Measurements from ENCODE around the gene FAM161B.
"Not testable (repeated sequence)": the region's sequence is repeated elsewhere in the genome, so short reads cannot be mapped to it uniquely, and the experiment has no call there.

Gene FAM161B

GRCh38 chr14:73944432-73945158 is 5.3 kb downstream of the FAM161B start:
- DNase-seq (ENCODE audit: low read depth, low spot score): no peak

- no peak for DNase-seq (ENCODE audit: low read depth, low spot score)
Measured at GRCh38 chr14:73943083-73943482, 6.8 kb downstream of the FAM161B start.

- DNase-seq (ENCODE audit: low read depth, low spot score): no peak
Measured at GRCh38 chr14:73942180-73942579, 7.7 kb downstream of the FAM161B start.

GRCh38 chr14:73937012-73937411 is 12.9 kb downstream of the FAM161B start:
- no peak for DNase-seq (ENCODE audit: low read depth, low spot score)

GRCh38 chr14:73936548-73936947 is 13.3 kb downstream of the FAM161B start:
- DNase-seq (ENCODE audit: low read depth, low spot score): no peak

DNA sequence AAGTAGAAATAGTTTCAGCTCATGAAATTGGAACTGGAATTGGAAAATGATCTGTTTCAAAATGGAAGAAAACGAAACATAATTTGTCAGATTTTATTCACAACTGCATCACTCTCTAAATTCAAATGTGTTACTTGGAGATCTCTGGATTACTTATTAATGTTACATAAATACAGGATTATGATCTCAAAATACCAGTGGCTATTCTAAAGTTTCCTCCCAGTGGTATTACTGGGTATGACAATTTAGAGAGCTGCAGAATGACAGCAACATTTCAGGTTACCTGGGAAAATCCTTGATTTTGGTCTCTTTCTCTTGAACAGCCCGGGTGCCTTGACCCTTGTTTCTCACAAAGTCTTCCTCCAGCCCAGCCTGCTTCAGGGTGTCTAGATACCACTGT is 14.2 kb downstream of the FAM161B start:
- no peak for DNase-seq (ENCODE audit: low read depth, low spot score)

DNA sequence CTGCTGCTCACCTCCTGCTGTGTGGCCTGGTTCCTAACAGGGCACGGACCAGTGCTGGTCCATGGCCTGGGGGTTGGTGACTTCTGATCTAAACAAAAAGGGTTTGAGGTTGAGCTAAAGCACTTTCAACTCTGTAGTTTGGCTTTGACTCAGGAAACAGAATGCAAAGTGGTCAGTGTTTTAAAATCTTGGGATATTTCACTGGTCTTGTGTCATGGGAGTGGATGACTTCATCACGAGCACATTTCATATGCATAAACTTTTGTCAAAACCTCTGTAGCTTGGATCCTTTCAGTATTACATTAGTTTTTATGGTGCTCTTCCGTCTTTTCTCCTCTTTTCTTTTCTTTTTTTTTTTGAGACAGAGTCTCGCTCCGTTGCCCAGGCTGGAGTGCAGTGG is 25.6 kb downstream of the FAM161B start:
- no peak for DNase-seq (ENCODE audit: low read depth, low spot score)

- DNase-seq (ENCODE audit: low read depth, low spot score): not testable (repeated sequence)
Measured at GRCh38 chr14:73919457-73919856, 30.4 kb downstream of the FAM161B start.

DNA sequence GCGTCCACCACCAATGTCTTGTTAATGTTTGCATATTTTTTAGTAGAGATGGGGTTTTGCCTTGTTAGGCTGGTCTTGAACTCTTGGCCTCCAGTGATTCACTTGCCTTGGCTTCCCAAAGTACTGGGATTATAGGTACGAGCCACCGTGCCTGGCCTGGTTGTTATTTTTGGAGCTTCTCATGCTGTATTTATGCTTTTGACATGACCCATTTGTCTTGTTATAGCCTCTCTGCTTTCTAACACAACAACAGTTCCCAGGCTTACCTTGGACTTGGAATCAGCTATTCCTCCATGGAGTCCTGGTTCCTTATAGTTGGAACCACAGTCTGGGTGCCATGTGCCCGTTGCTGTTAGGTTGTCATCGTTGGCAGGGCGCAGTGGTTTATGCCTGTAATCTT is 33.6 kb downstream of the FAM161B start:
- DNase-seq (ENCODE audit: low read depth, low spot score): no peak

DNA sequence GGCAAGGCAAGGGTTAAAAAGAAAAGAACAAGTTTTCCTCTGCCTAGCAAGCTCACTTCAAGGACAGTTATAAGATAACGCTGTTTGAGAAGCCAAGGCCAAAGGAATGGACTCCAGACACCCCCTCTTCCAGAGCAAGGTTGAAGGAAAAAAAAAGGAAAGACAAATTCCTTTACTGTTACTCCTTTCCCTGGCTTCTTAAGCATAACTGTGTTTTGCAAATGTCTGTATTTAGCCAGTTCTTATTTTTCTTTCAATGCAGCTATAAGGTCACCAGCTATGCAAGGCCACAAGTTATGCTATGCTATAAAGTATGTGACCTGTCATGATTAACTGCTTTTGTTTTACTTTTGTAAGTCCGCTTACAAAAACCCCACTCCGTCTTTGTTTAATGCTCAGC is 36.6 kb downstream of the FAM161B start:
- no peak for DNase-seq (ENCODE audit: low read depth, low spot score)

DNA sequence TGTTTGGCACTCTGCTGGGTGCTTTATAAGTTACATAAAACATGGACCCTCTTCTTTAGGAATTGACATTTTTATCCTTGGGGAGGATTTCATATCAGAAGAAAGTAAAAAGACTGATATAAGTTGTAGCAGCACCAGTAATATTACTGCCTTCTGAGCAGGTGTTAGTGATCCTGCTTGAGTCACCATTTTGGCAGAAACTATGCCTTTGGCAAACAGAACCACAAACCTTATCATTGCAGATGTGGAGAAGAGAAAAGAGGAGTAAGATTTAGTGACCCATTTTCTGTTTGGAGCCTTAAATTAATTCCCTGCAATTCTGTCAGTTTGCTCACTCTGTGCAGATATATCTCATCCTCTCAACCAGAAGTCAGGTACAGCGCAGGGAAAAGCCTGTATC is 40.2 kb downstream of the FAM161B start:
- no peak for DNase-seq (ENCODE audit: low read depth, low spot score)

DNA sequence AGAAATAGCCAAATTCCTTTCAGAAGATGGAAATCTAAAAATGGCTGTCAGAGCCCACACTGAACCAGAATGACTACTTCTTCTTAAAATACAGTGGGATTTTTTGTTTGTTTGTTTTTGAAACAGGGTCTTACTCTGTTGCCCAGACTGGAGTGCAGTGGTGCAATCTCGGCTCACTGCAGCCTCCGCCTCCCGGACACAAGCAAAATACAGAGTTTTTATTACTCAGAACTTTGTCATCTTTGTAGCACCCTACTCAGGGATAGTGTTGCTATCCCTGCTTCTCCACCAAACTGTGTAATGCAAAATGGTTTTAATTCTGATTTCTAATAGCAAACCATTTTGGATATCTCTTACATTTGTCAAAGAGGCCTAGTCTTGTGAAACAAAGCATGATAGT is 46.9 kb downstream of the FAM161B start:
- DNase-seq (ENCODE audit: low read depth, low spot score): no peak

- DNase-seq (ENCODE audit: low read depth, low spot score): no peak
Measured at GRCh38 chr14:73896521-73896920, 53.4 kb downstream of the FAM161B start.

DNA sequence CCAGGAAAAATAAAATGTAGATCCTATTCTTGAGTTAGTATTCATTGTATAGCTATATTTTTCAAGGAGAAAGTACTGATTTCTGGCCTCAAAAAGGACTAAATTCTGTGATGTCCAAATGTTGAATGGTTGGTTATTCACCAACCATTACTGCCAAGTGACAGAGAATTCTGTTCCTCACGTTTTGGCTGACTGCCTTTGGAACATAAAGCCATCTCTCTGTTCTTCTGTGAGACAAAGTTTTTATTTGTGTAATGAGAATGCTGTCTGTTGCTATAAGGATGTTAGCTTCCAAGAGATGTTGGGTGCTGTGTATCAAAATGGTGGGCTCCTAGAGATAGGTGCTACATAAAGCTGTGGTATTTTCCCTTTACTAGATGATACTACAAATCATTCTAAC is 54.0 kb downstream of the FAM161B start:
- no peak for DNase-seq (ENCODE audit: low read depth, low spot score)

DNA sequence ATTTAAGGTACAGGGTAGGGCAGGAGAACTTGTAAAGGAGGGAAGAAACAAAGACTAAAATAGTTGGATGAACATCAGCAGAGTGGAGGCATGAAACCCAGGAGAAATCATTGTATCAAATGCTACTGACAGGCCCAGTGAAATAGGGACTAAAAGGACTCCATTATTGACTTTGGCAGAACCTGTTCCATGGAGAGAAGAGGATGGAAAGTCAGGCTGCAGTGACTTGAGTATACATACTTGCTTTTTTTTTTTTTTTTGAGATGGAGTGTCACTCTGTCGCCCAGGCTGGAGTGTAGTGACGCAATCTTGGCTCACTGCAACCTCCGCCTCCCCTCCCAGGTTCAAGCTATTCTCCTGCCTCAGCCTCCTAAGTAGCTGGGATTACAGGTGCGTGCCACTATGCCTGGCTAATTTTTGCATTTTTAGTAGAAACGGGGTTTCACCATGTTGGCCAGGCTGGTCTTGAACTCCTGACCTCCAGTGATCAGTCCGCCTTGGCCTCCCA is 55.7 kb downstream of the FAM161B start:
- not testable (repeated sequence) for DNase-seq (ENCODE audit: low read depth, low spot score)

- DNase-seq (ENCODE audit: low read depth, low spot score): no peak
Measured at GRCh38 chr14:73889376-73889775, 60.5 kb downstream of the FAM161B start.

GRCh38 chr14:73888971-73889370 is 60.9 kb downstream of the FAM161B start:
- no peak for DNase-seq (ENCODE audit: low read depth, low spot score)

DNA sequence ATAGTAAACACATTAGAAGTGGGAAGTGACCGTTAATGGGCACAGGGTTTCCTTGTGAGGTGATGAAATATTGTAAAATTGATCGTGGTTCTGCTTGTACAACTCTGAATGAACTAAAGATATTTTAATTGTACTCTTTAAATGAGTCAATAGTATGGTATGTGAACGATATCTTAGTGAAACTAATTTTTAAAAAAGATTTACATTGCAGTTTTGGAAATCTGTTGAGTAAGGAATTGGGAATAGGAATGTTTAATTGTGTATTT is 61.5 kb downstream of the FAM161B start:
- DNase-seq (ENCODE audit: low read depth, low spot score): no peak

- DNase-seq (ENCODE audit: low read depth, low spot score): no peak
Measured at GRCh38 chr14:73887694-73888459, 62.0 kb downstream of the FAM161B start.

DNA sequence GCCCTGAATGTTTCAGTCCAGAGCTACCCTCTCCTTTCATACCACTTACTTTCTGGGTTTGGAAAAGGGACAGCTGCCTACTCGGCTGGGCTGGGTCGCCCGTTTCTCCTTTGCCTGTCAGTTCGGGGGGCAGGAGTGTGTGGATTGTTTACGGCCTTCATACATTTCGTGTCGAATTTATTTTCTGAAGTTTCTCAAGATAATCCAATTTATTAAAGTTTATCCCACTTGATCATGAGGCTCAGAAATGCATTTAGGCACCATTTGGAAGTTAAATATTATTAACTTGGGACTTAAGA is 62.6 kb downstream of the FAM161B start:
- DNase-seq (ENCODE audit: low read depth, low spot score): no peak

- peak; percentile 76 for DNase-seq (ENCODE audit: low read depth, low spot score)
Measured at GRCh38 chr14:73886449-73887317, 63.2 kb downstream of the FAM161B start, which contains the start of gene ZNF410. ZNF410 (plus strand) TSS chr14:73886859; CDS start chr14:73892176, 5,317 bp downstream.

DNA sequence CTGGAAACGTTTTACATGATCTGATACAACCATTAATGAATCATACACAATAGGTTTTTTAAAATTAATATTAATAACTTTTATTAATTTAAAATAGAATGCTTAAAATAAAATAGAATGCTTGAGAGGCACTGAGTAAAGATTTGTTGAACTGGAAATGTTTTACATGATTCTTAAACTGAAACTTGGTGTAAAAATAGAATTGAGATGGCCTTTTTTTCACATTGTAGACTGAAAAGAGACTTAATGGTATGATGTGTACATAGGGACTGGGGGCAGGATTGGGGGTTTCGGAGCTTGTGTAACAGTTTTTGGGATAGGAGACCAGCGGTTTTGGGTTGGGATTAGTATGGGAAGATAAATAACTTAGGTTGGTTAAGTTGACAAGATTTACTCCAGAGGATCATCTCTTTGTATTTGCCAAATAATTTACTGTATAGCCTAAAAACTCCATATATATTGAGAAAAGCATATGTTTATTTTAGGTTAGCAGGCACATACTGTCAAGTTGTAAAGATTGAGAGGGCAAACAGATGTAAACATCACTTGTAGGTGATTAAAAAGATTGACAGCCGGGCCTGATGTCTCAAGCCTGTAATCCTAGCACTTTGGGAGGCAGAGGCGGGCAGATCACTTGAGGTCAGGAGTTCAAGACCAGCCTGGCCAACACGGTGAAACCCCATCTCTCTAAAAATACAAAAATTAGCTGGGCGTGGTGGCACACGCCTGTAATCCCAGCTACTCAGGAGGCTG is 65.3 kb downstream of the FAM161B start:
- no peak for DNase-seq (ENCODE audit: low read depth, low spot score)

All from activated CD4-positive, CD25-positive, alpha-beta regulatory T cell treated with anti-CD3 and anti-CD28 coated beads, Interleukin-2, amount 50 U/mL, for 16 hours (primary cell).